HG03378 (cell line): ENCODE results near the gene NUAK1.

Experiments
- ATAC-seq: cut with Tn5 transposase; IDR thresholded peaks from one replicate; pipeline ENCODE4 v1.9.1; 2021; ENCODE audit warnings: mild to moderate bottlenecking, moderate library complexity; ENCODE audit not compliant: unreplicated experiment

Gene NUAK1

GRCh38 chr12:106138633-106139421 is at the start of gene NUAK1:
Gene NUAK1 (minus strand): TSS chr12:106138954. CDS start chr12:106138653, 301 bp downstream.
- ATAC-seq: no peak

- ATAC-seq: no peak
Measured at GRCh38 chr12:106188256-106188655, 49.5 kb upstream of the NUAK1 start.

- no peak for ATAC-seq
Measured at GRCh38 chr12:106187842-106188241, 49.1 kb upstream of the NUAK1 start.

- ATAC-seq: no peak
Measured at GRCh38 chr12:106187155-106187789, 48.5 kb upstream of the NUAK1 start.

- ATAC-seq: no peak
Measured at GRCh38 chr12:106183735-106184134, 45.0 kb upstream of the NUAK1 start.

GRCh38 chr12:106181401-106182114 is 42.8 kb upstream of the NUAK1 start:
- no peak for ATAC-seq

GRCh38 chr12:106179086-106179485 is 40.3 kb upstream of the NUAK1 start:
- ATAC-seq: no peak

- ATAC-seq: no peak
Measured at GRCh38 chr12:106178562-106178961, 39.8 kb upstream of the NUAK1 start.

- no peak for ATAC-seq
Measured at GRCh38 chr12:106176560-106176959, 37.8 kb upstream of the NUAK1 start.

- ATAC-seq: no peak
Measured at GRCh38 chr12:106174876-106175275, 36.1 kb upstream of the NUAK1 start.

- ATAC-seq: no peak
Measured at GRCh38 chr12:106173442-106173841, 34.7 kb upstream of the NUAK1 start.

- no peak for ATAC-seq
Measured at GRCh38 chr12:106171117-106171750, 32.5 kb upstream of the NUAK1 start.

GRCh38 chr12:106170285-106170684 is 31.5 kb upstream of the NUAK1 start:
- no peak for ATAC-seq

GRCh38 chr12:106163712-106164111 is 25.0 kb upstream of the NUAK1 start:
- ATAC-seq: no peak

- no peak for ATAC-seq
Measured at GRCh38 chr12:106161491-106161890, 22.7 kb upstream of the NUAK1 start.

GRCh38 chr12:106160915-106161314 is 22.2 kb upstream of the NUAK1 start:
- ATAC-seq: no peak

- no peak for ATAC-seq
Measured at GRCh38 chr12:106157802-106158201, 19.0 kb upstream of the NUAK1 start.

- ATAC-seq: no peak
Measured at GRCh38 chr12:106154751-106155273, 16.1 kb upstream of the NUAK1 start.

GRCh38 chr12:106152334-106152733 is 13.6 kb upstream of the NUAK1 start:
- no peak for ATAC-seq

- no peak for ATAC-seq
Measured at GRCh38 chr12:106150555-106150954, 11.8 kb upstream of the NUAK1 start.
